Stomach (tissue), 9 donors: ENCODE measurements around the gene STX2. TPM values are rescaled to one million over a fixed set of nuclear protein-coding genes. Genes with fewer than 3 reads are reported as not detected.

ENCODE experiments used
- DNase-seq, 2 donors: peaks; one replicate each; pipeline versions ENCODE4 v3.0.0 to v3.0.0-alpha.2; 2013 to 2019
- H3K27ac ChIP-seq, 5 donors: fragments of 200-600 bp in 4 of 5; sonication (generic) in 4 of 5; one replicate each; pipeline ENCODE4 v1.5.1; 2013 to 2019; ENCODE audit warnings: mild to moderate bottlenecking in 1 of 5, moderate library complexity in 1 of 5
- H3K27me3 ChIP-seq, 3 donors: fragments of 200-600 bp; sonication (generic); one replicate each; pipeline ENCODE4 v1.5.1; 2017 to 2019; ENCODE audit warnings: mixed run types in 1 of 3
- H3K36me3 ChIP-seq, 4 donors: fragments of 200-600 bp; sonication (generic); 1 replicate in 3 of 4; 2 replicates in 1 of 4; pipeline ENCODE4 v1.5.1; 2016 to 2019
- H3K4me1 ChIP-seq, 4 donors: fragments of 200-600 bp; sonication (generic); one replicate each; pipeline ENCODE4 v1.5.1; 2016 to 2019
- H3K4me3 ChIP-seq, 4 donors: fragments of 200-600 bp; sonication (generic) in 3 of 4; one replicate each; pipeline ENCODE4 v1.5.1; 2016 to 2019; ENCODE audit warnings: mild to moderate bottlenecking in 1 of 4
- H3K9me3 ChIP-seq, 4 donors: fragments of 200-600 bp; sonication (generic); one replicate each; pipeline ENCODE4 v1.5.1; 2016 to 2019
- EP300 ChIP-seq: sonication (generic); formaldehyde crosslinking; IDR thresholded peaks from one replicate; pipeline ENCODE4 v1.6.1; 2017; ENCODE audit warnings: antibody characterized with exemption
- POLR2A ChIP-seq, 4 donors: fragments of 450-650 bp; IDR thresholded peaks; one replicate each; pipeline ENCODE4 v1.6.1; 2016; ENCODE audit warnings: antibody characterized with exemption in 4 of 4, control low read depth in 2 of 4, mild to moderate bottlenecking in 1 of 4, moderate library complexity in 1 of 4
- POLR2AphosphoS5 ChIP-seq, 3 donors: sonication (generic); formaldehyde crosslinking; IDR thresholded peaks; one replicate each; pipeline ENCODE4 v1.6.1; 2016; ENCODE audit warnings: antibody characterized with exemption in 3 of 3
- WGBS, 5 donors: extraction: QIAGEN DNeasy Blood & Tissue Kit in 3 of 5; methylation state at CpG; one replicate each; pipeline versions ENCODE4 v1.1.5 to v1.1.7; 2013 to 2018; 5-methylcytosine and 5-hydroxymethylcytosine counted together
- intact Hi-C: fragments of 100-400 bp; cut with DNase I; formaldehyde crosslinking; loops from one replicate; pipeline ENCODE4 v1.15.1; 2023; ENCODE audit warnings: low total_unique reads
- polyA plus RNA-seq, 3 donors: library from polyadenylated mRNA; stranded (reverse); fragments of 200-250 nt; gene quantifications; one replicate each; pipeline ENCODE4 v1.2.3, GENCODE V29; 2013
- total RNA-seq, 5 donors: library from RNA; depleted of rRNA; stranded (reverse); fragments of >200 nt; gene quantifications; one replicate each; pipeline versions ENCODE4 v1.1.0 to v1.2.3, GENCODE V29; 2014 to 2016
- TF ChIP-seq, protein P1 (sequence below), 7 experiments: fragments of 450-650 bp in 4 of 7; fragments of 200-600 bp in 3 of 7; sonication (generic) in 3 of 7; IDR thresholded peaks; one replicate each; pipeline ENCODE4 v1.5.1; 2016 to 2019; ENCODE audit warnings: antibody characterized with exemption in 7 of 7, control low read depth in 2 of 7, mild to moderate bottlenecking in 1 of 7
- donor health status: healthy with polysubstance abuse.
- donor health status: Bipolar disorder and iron deficiency.
- donor health status: healthy.

The STX2 gene
- total and polyA plus RNA-seq, 8 donors, result 5.3 to 27.2 (median 8.7) TPM

DNA sequence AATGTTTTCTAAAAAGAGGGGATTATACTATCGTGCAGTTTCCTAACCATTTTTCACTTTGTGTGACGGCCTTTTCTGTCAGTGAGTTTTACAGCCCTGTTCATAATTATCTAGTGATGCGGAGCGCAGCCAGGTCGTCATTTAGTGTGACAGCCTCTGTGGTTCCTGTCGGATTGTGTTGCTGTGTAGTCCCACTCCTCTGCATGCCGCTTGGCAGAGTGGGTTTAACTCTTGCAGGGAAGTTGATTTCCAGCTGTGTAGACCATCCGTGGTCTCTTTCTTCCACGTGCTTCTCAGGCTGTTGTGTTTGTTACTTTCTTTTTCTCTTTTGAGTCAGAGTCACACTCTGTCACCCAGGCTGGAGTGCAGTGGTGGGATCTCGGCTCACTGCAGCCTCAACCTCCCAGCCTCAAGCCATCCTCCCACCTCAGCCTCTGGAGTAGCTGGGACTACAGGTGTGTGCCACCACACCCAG lies 41.4 kb upstream of the STX2 start:
- Histone ChIP-seq H3K27me3 (no peaks in the 10 kb centered on the region), H3K36me3 (peaks cover 14 to 24% (median 21%) of the 10 kb centered on the region in 4 donors), H3K27ac (no peak overlapping the region), H3K9me3 (no peaks in the 10 kb centered on the region), H3K4me3 (peak overlapping the region; percentile 12 to 34 (median 15)), H3K4me1 (peaks cover 0 to 10% (median 3%) of the 10 kb centered on the region in 4 donors)
- TF ChIP-seq, protein P1, sequence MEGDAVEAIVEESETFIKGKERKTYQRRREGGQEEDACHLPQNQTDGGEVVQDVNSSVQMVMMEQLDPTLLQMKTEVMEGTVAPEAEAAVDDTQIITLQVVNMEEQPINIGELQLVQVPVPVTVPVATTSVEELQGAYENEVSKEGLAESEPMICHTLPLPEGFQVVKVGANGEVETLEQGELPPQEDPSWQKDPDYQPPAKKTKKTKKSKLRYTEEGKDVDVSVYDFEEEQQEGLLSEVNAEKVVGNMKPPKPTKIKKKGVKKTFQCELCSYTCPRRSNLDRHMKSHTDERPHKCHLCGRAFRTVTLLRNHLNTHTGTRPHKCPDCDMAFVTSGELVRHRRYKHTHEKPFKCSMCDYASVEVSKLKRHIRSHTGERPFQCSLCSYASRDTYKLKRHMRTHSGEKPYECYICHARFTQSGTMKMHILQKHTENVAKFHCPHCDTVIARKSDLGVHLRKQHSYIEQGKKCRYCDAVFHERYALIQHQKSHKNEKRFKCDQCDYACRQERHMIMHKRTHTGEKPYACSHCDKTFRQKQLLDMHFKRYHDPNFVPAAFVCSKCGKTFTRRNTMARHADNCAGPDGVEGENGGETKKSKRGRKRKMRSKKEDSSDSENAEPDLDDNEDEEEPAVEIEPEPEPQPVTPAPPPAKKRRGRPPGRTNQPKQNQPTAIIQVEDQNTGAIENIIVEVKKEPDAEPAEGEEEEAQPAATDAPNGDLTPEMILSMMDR (IDR thresholded peaks at IDR 0.05), result no peak
- TF ChIP-seq POLR2AphosphoS5 (IDR thresholded peaks at IDR 0.05), result no peak
- no peak for TF ChIP-seq POLR2A (IDR thresholded peaks at IDR 0.05)
- TF ChIP-seq EP300, result no peak
- DNase-seq, result peak in 1 of 2 donors; percentile 10
- intact Hi-C loops, result no loop called here
- WGBS, 5 donors, result 28 to 44% (median 35%) methylated on average over 10 of the region's 10 CpGs

DNA sequence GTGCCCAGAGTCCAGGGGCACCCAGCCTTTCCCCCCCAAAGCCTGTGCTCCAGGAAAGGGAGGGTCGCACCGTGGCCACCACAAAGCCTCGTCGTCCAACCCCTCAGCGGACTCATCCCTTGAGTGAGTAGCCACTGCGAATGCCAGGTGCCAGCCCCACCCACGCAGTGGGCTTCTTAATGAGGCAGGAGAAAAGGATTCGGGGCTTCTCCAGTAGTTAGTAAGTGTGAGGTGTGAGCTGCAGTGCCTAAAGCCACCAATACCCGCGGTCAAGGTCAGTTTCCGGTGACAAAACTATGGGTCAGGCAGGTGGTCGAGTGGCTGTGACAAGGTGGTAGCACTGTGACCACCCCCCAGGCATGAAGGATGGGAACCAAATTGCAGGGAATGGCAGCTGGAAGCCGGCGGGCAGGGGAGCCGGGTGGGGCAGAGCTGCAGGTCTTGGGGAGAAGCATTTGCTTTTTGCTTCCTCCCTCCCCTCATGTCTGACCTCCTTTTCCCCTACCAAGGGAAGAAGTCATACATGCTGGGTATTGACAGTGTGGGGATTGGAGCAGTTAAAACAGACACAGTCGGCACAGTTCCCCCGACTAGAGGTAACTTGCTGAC lies 40.8 kb upstream of the STX2 start:
- WGBS, 5 donors, result 53 to 75% (median 59%) methylated on average over 17 of the region's 17 CpGs
- Histone ChIP-seq H3K4me3 (peak overlapping the region in 3 of 4 donors; percentile 12 to 34 (median 18)), H3K36me3 (peaks cover 19 to 30% (median 27%) of the 10 kb centered on the region in 4 donors), H3K9me3 (no peaks in the 10 kb centered on the region), H3K27ac (no peak overlapping the region), H3K4me1 (peaks cover 0 to 12% (median 6%) of the 10 kb centered on the region in 4 donors), H3K27me3 (no peaks in the 10 kb centered on the region)
- DNase-seq, result no peak
- TF ChIP-seq POLR2AphosphoS5 (IDR thresholded peaks at IDR 0.05) (no peak), EP300 (no peak), POLR2A (IDR thresholded peaks at IDR 0.05) (no peak)
- TF ChIP-seq, protein P1 (IDR thresholded peaks at IDR 0.05), result no peak
- intact Hi-C loops, result no loop called here

DNA sequence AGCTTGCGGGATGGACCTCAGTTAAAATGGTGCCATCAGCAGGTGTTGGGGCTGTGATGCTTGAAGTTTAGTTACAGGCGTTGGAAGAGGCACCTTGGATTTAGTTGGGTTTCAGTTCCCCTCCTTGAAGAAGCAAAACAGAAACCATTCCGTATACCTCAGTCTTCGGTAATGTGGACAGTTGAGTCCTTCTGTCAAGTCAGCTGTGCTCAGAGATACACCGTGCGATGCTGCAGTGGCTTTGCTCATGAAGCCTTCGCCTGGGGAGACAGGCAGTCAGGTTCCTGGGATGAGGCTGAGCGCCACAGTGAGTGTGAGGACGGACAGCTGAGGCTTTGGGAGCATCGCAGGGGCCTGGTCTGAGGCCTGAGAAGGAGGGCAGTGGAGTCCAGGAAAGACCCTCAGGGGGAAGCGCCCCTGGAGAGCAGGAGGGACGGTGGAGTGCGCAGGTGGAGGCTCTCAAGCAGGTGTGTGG lies 40.2 kb upstream of the STX2 start:
- Histone ChIP-seq H3K27me3 (no peaks in the 10 kb centered on the region), H3K4me1 (peaks cover 0 to 17% (median 8%) of the 10 kb centered on the region in 4 donors), H3K36me3 (peaks cover 25 to 36% (median 33%) of the 10 kb centered on the region in 4 donors), H3K4me3 (no peak overlapping the region), H3K27ac (no peak overlapping the region), H3K9me3 (no peaks in the 10 kb centered on the region)
- DNase-seq, result peak in 1 of 2 donors; percentile 13
- WGBS, 5 donors, result 83 to 92% (median 85%) methylated on average over 13 of the region's 13 CpGs
- no peak for TF ChIP-seq POLR2AphosphoS5 (IDR thresholded peaks at IDR 0.05)
- TF ChIP-seq POLR2A (IDR thresholded peaks at IDR 0.05), result no peak
- TF ChIP-seq, protein P1 (IDR thresholded peaks at IDR 0.05), result no peak
- TF ChIP-seq EP300, result no peak
- intact Hi-C loops, result no loop called here

DNA sequence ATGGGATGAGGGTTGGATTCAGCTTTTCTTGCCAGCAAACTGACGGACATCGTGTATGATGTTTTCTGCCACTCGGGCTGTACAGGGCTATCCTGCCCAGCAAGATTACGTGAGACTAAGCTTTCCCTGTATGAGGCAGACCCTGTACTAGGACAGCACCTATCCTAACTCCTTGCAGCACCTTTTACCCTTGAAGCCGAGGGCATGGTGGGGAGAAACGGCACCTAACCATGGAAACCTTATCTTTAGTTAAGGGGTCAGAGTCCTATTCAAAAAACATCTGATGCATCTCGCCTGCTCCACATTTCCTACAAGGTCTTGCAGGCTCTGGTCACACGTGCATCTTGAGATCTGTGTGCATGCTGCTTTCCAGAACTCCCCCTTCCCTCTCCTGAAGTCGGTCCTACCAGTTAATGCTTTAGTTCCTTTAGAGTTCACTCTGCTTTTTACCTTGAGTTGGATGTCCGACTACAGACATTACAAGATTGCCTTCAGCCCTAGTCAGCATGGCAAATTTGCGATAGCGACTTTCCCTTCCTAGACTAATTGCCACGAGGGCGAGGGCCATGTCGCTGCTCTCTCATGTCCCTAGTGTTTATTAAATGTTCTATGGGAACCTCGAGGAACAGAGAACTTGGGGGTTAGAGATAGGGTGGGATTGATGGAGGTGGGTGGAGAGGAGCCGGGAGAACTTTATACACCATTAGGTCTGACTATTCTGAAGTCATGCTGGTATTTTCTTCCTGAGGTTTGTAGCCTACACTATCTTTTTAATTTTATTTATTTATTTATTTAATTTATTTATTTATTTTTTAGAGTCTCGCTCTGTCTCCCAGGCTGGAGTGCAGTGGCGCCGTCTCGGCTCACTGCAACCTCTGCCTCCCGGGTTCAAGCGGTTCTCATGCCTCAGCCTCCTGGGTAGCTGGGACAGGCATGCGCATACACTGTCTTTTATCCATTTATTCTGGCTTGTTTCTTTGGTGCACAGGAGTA lies 39.4 kb upstream of the STX2 start:
- intact Hi-C loops, result no loop called here
- DNase-seq, result peak in 1 of 2 donors; percentile 20
- no peak overlapping the region for H3K27ac ChIP-seq

More for the DNA sequence above, 39.4 kb upstream of the STX2 start:
- TF ChIP-seq EP300, result no peak
- TF ChIP-seq, protein P1 (IDR thresholded peaks at IDR 0.05), result no peak
- TF ChIP-seq POLR2A (IDR thresholded peaks at IDR 0.05), result no peak
- H3K27me3 ChIP-seq, result no peaks in the 10 kb centered on the region
- peaks cover 25 to 44% (median 41%) of the 10 kb centered on the region in 4 donors for H3K36me3 ChIP-seq
- no peak overlapping the region for H3K4me3 ChIP-seq
- peaks cover 0 to 25% (median 12%) of the 10 kb centered on the region in 4 donors for H3K4me1 ChIP-seq
- H3K9me3 ChIP-seq, result no peaks in the 10 kb centered on the region
- 54 to 60% (median 56%) methylated on average over 24 of the region's 24 CpGs for WGBS, 5 donors
